GM23338 (cell line): Measurements from ENCODE around the gene ITPR3. TPM values are rescaled to one million over a fixed set of nuclear protein-coding genes. Genes with fewer than 3 reads are reported as not detected.

ENCODE experiments used
- ATAC-seq: fragments of 200-7000 bp; cut with Tn5 transposase; 3 replicates; pipeline ENCODE4 v1.9.1; 2020
- DNase-seq: peaks from one replicate; pipeline ENCODE4 v3.0.0-alpha.2; 2015; ENCODE audit warnings: low spot score
- H2AFZ ChIP-seq: fragments of 200-600 bp; sonication (generic); 2 replicates; pipeline ENCODE4 v1.8.0; 2016; ENCODE audit warnings: antibody characterized with exemption, mild to moderate bottlenecking, moderate library complexity
- H3F3A ChIP-seq: fragments of 200-600 bp; sonication (generic); replicated peaks from 2 replicates; pipeline ENCODE4 v1.8.0; 2017; ENCODE audit warnings: antibody characterized with exemption, mixed run types, low read depth
- H3K27ac ChIP-seq: fragments of 200-600 bp; sonication (generic); 2 replicates; pipeline ENCODE4 v1.6.1; 2016; ENCODE audit warnings: low read depth
- H3K27me3 ChIP-seq: fragments of 200-600 bp; sonication (generic); 2 replicates; pipeline ENCODE4 v1.8.0; 2016; ENCODE audit warnings: mild to moderate bottlenecking, mixed run types, moderate library complexity; ENCODE audit not compliant: insufficient read depth
- H3K36me3 ChIP-seq: fragments of 200-600 bp; sonication (generic); 2 replicates; pipeline ENCODE4 v1.8.0; 2016; ENCODE audit warnings: mild to moderate bottlenecking; ENCODE audit not compliant: insufficient read depth
- H3K4me1 ChIP-seq: fragments of 200-600 bp; sonication (generic); 2 replicates; pipeline ENCODE4 v1.8.0; 2016; ENCODE audit warnings: mild to moderate bottlenecking, moderate library complexity; ENCODE audit not compliant: insufficient read depth
- H3K4me2 ChIP-seq: fragments of 200-600 bp; sonication (generic); 2 replicates; pipeline ENCODE4 v1.7.1; 2017; ENCODE audit warnings: mixed run types
- H3K4me3 ChIP-seq: fragments of 200-600 bp; sonication (generic); 2 replicates; pipeline ENCODE4 v1.6.1; 2016; ENCODE audit warnings: mixed run types
- H3K79me2 ChIP-seq: fragments of 200-600 bp; sonication (generic); replicated peaks from 2 replicates; pipeline ENCODE4 v1.8.0; 2017; ENCODE audit warnings: mild to moderate bottlenecking; ENCODE audit not compliant: insufficient read depth
- H3K9me2 ChIP-seq: fragments of 200-600 bp; sonication (generic); 2 replicates; pipeline ENCODE4 v1.8.0; 2017; ENCODE audit not compliant: insufficient read depth
- H4K20me1 ChIP-seq: fragments of 200-600 bp; sonication (generic); replicated peaks from 2 replicates; pipeline ENCODE4 v1.8.0; 2017; ENCODE audit warnings: mild to moderate bottlenecking; ENCODE audit not compliant: insufficient read depth
- H3K27ac Mint-ChIP-seq: 2 replicates; pipeline ENCODE4 v1.8.0; 2020; ENCODE audit warnings: inconsistent platforms, mild to moderate bottlenecking, moderate library complexity, mixed read lengths
- H3K27me3 Mint-ChIP-seq: 3 replicates; pipeline ENCODE4 v1.8.0; 2022; ENCODE audit warnings: low read depth, mild to moderate bottlenecking, moderate library complexity, mixed read lengths, inconsistent platforms; ENCODE audit not compliant: insufficient read depth, poor library complexity
- H3K36me3 Mint-ChIP-seq: 3 replicates; pipeline ENCODE4 v1.8.0; 2021; ENCODE audit warnings: low read depth, mild to moderate bottlenecking, inconsistent platforms, moderate library complexity, mixed read lengths
- H3K4me1 Mint-ChIP-seq: 3 replicates; pipeline ENCODE4 v1.8.0; 2020; ENCODE audit warnings: mild to moderate bottlenecking, inconsistent platforms, mixed read lengths
- H3K4me3 Mint-ChIP-seq: 3 replicates; pipeline ENCODE4 v1.8.0; 2021; ENCODE audit warnings: moderate library complexity, mild to moderate bottlenecking, inconsistent platforms, mixed read lengths
- H3K9me3 Mint-ChIP-seq: 3 replicates; pipeline ENCODE4 v1.8.0; 2020; ENCODE audit warnings: moderate library complexity, mild to moderate bottlenecking, inconsistent platforms, mixed read lengths
- CREB1 ChIP-seq: fragments of 250-450 bp; sonication (Bioruptor Pico); IDR thresholded peaks from 2 replicates; pipeline ENCODE4 v1.5.0; 2020; ENCODE audit warnings: low read depth, mild to moderate bottlenecking, moderate library complexity
- EZH2 ChIP-seq: fragments of 200-600 bp; sonication (generic); IDR thresholded peaks from one replicate; pipeline ENCODE4 v1.8.0; 2017; ENCODE audit warnings: antibody characterized with exemption, mild to moderate bottlenecking, low read depth; ENCODE audit not compliant: unreplicated experiment
- NANOG ChIP-seq: IDR thresholded peaks from 2 replicates; pipeline ENCODE4 v1.6.1; 2016; ENCODE audit warnings: antibody characterized with exemption, borderline replicate concordance
- POLR2AphosphoS5 ChIP-seq: IDR thresholded peaks from 2 replicates; pipeline ENCODE4 v1.6.1; 2016; ENCODE audit warnings: antibody characterized with exemption, low read depth
- STAT1 ChIP-seq: IDR thresholded peaks from one replicate; pipeline ENCODE4 v1.6.1; 2016; ENCODE audit warnings: antibody characterized with exemption; ENCODE audit not compliant: unreplicated experiment
- ZNF331 ChIP-seq: fragments of 250-450 bp; sonication (Bioruptor Pico); IDR thresholded peaks from 2 replicates; pipeline ENCODE4 v1.5.0; 2020; ENCODE audit warnings: low read depth, mild to moderate bottlenecking, moderate library complexity
- polyA plus RNA-seq: library from polyadenylated mRNA; unstranded; fragments of >200 nt; fragmentation: Nextera tagmentation; extraction: Ambion mirVana; gene quantifications from 2 replicates; pipeline ENCODE4 v1.2.1, GENCODE V29; 2016
- total RNA-seq: library from RNA; depleted of rRNA; stranded (reverse); fragments of >200 nt; shearing (Covaris generic); gene quantifications from 2 replicates; pipeline ENCODE4 v1.2.3, GENCODE V29; 2014
- TF ChIP-seq, protein P1 (sequence below): fragments of 250-450 bp; sonication (Bioruptor Pico); IDR thresholded peaks from 2 replicates; pipeline ENCODE4 v1.5.0; 2020; ENCODE audit warnings: mild to moderate bottlenecking, moderate library complexity
- TF ChIP-seq, protein P2 (sequence below): IDR thresholded peaks from 2 replicates; pipeline ENCODE4 v1.6.1; 2016; ENCODE audit warnings: antibody characterized with exemption

Gene ITPR3
- total and polyA plus RNA-seq, 2 experiments from 2014 or later = 7.3 to 31.9 TPM

DNA sequence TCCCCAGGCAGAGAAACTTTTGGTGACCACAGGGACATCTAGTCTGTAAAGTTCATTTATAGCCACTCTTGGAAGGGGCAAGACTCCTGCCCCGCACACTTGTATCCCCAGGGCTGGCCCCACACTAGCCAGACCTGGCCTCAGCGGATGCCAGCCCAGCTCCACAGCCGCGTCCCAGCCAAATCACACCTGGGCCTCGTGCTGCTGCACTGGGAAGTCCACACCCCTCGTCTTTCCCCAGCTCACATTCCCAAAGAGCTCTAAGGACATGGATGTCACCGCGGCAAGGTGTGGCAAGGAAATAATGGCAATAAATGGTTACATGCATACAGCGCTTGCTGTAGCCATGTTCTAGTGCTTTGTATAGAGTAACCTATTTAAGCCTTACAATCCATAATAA lies 117.0 kb downstream of the ITPR3 start:
- H3K36me3 Mint-ChIP-seq = no peaks in the 10 kb centered on the region
- ATAC-seq (no peak), DNase-seq (no peak)
- Histone ChIP-seq H3K36me3 (no peaks in the 10 kb centered on the region; the same call in 1 of the 2 replicates), H3K4me3 (no peak overlapping the region), H3K9me2 (no peaks in the 10 kb centered on the region), H3K79me2 (no peaks in the 10 kb centered on the region), H3K4me1 (no peaks in the 10 kb centered on the region; the same call in 1 of the 2 replicates), H3K27ac (no peak overlapping the region), H3K4me2 (no peak overlapping the region), H3K27me3 (no peaks in the 10 kb centered on the region), H2AFZ (no peak overlapping the region), H3F3A (no peaks in the 10 kb centered on the region), H4K20me1 (no peaks in the 10 kb centered on the region)
- H3K4me1 Mint-ChIP-seq = peaks cover 7% of the 10 kb centered on the region; the same call in 2 of the 3 replicates
- no peak overlapping the region for H3K4me3 Mint-ChIP-seq
- H3K27ac Mint-ChIP-seq = no peak overlapping the region
- H3K27me3 Mint-ChIP-seq = peaks cover 7% of the 10 kb centered on the region
- TF ChIP-seq ZNF331 (CRISPR knock-in tag) (no peak), EZH2 (no peak), STAT1 (no peak)
- TF ChIP-seq, protein P1, sequence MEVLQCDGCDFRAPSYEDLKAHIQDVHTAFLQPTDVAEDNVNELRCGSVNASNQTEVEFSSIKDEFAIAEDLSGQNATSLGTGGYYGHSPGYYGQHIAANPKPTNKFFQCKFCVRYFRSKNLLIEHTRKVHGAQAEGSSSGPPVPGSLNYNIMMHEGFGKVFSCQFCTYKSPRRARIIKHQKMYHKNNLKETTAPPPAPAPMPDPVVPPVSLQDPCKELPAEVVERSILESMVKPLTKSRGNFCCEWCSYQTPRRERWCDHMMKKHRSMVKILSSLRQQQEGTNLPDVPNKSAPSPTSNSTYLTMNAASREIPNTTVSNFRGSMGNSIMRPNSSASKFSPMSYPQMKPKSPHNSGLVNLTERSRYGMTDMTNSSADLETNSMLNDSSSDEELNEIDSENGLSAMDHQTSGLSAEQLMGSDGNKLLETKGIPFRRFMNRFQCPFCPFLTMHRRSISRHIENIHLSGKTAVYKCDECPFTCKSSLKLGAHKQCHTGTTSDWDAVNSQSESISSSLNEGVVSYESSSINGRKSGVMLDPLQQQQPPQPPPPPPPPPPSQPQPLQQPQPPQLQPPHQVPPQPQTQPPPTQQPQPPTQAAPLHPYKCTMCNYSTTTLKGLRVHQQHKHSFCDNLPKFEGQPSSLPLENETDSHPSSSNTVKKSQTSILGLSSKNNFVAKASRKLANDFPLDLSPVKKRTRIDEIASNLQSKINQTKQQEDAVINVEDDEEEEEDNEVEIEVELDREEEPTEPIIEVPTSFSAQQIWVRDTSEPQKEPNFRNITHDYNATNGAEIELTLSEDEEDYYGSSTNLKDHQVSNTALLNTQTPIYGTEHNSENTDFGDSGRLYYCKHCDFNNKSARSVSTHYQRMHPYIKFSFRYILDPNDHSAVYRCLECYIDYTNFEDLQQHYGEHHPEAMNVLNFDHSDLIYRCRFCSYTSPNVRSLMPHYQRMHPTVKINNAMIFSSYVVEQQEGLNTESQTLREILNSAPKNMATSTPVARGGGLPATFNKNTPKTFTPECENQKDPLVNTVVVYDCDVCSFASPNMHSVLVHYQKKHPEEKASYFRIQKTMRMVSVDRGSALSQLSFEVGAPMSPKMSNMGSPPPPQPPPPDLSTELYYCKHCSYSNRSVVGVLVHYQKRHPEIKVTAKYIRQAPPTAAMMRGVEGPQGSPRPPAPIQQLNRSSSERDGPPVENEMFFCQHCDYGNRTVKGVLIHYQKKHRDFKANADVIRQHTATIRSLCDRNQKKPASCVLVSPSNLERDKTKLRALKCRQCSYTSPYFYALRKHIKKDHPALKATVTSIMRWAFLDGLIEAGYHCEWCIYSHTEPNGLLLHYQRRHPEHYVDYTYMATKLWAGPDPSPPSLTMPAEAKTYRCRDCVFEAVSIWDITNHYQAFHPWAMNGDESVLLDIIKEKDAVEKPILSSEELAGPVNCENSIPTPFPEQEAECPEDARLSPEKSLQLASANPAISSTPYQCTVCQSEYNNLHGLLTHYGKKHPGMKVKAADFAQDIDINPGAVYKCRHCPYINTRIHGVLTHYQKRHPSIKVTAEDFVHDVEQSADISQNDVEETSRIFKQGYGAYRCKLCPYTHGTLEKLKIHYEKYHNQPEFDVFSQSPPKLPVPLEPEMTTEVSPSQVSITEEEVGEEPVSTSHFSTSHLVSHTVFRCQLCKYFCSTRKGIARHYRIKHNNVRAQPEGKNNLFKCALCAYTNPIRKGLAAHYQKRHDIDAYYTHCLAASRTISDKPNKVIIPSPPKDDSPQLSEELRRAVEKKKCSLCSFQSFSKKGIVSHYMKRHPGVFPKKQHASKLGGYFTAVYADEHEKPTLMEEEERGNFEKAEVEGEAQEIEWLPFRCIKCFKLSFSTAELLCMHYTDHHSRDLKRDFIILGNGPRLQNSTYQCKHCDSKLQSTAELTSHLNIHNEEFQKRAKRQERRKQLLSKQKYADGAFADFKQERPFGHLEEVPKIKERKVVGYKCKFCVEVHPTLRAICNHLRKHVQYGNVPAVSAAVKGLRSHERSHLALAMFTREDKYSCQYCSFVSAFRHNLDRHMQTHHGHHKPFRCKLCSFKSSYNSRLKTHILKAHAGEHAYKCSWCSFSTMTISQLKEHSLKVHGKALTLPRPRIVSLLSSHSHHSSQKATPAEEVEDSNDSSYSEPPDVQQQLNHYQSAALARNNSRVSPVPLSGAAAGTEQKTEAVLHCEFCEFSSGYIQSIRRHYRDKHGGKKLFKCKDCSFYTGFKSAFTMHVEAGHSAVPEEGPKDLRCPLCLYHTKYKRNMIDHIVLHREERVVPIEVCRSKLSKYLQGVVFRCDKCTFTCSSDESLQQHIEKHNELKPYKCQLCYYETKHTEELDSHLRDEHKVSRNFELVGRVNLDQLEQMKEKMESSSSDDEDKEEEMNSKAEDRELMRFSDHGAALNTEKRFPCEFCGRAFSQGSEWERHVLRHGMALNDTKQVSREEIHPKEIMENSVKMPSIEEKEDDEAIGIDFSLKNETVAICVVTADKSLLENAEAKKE (CRISPR knock-in tag) = no peak
- no peaks in the 10 kb centered on the region for H3K9me3 Mint-ChIP-seq

DNA sequence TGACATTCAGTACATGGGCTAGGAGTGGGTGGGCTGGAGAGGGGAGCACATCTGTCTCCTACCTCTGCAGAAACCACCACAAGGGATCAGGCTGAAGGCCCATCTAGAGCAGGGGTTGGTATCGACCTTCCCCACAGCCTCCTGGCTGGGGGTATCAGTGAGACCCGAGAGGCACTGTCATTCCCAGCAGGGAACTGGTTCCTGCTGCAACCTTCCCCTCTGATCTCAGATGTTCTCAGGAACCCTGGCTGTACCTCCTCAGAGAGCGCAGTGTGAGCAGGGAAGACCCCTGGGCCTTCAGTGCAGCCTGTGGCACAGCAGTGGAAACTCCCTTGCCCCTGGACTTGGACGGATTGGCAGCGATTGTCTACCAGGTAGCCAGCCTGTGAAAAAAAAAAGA lies 117.8 kb downstream of the ITPR3 start:
- peaks cover 2% of the 10 kb centered on the region; the same call in 1 of the 2 replicates for H3K4me1 ChIP-seq
- no peak overlapping the region for H3K27ac Mint-ChIP-seq
- no peak overlapping the region for H2AFZ ChIP-seq
- H3K27me3 Mint-ChIP-seq = peaks cover 7% of the 10 kb centered on the region
- H3K4me2 ChIP-seq = no peak overlapping the region
- H3K4me3 Mint-ChIP-seq = no peak overlapping the region
- no peaks in the 10 kb centered on the region for H3K27me3 ChIP-seq
- no peaks in the 10 kb centered on the region for H3F3A ChIP-seq
- H3K79me2 ChIP-seq = no peaks in the 10 kb centered on the region
- no peaks in the 10 kb centered on the region for H4K20me1 ChIP-seq
- H3K4me1 Mint-ChIP-seq = peaks cover 8% of the 10 kb centered on the region; the same call in 2 of the 3 replicates
- H3K27ac ChIP-seq = no peak overlapping the region
- no peaks in the 10 kb centered on the region for H3K9me2 ChIP-seq
- H3K36me3 ChIP-seq = no peaks in the 10 kb centered on the region; the same call in 1 of the 2 replicates
- H3K9me3 Mint-ChIP-seq = no peaks in the 10 kb centered on the region
- no peak overlapping the region for H3K4me3 ChIP-seq
- no peak for ATAC-seq
- no peak for DNase-seq
- no peaks in the 10 kb centered on the region for H3K36me3 Mint-ChIP-seq
- TF ChIP-seq POLR2AphosphoS5 (no peak), CREB1 (no peak), NANOG (no peak)
- TF ChIP-seq, protein P2, sequence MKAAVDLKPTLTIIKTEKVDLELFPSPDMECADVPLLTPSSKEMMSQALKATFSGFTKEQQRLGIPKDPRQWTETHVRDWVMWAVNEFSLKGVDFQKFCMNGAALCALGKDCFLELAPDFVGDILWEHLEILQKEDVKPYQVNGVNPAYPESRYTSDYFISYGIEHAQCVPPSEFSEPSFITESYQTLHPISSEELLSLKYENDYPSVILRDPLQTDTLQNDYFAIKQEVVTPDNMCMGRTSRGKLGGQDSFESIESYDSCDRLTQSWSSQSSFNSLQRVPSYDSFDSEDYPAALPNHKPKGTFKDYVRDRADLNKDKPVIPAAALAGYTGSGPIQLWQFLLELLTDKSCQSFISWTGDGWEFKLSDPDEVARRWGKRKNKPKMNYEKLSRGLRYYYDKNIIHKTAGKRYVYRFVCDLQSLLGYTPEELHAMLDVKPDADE = no peak
